Peyer's patch (tissue), 4 donors: Measurements from ENCODE around the gene PRR14L. TPM values are rescaled to one million over a fixed set of nuclear protein-coding genes. Genes with fewer than 3 reads are reported as not detected.

Source experiments
- DNase-seq, 3 donors: peaks; one replicate each; pipeline ENCODE4 v3.0.0-alpha.2; 2017 to 2019
- H3K27ac ChIP-seq, 4 donors: fragments of 200-600 bp; sonication (generic); one replicate each; pipeline ENCODE4 v1.5.1; 2016 to 2019
- H3K27me3 ChIP-seq, 2 donors: fragments of 200-600 bp; sonication (generic); one replicate each; pipeline ENCODE4 v1.5.1; 2019
- H3K36me3 ChIP-seq, 3 donors: fragments of 200-600 bp; sonication (generic); one replicate each; pipeline ENCODE4 v1.5.1; 2016 to 2019
- H3K4me1 ChIP-seq, 4 donors: fragments of 200-600 bp; sonication (generic); one replicate each; pipeline ENCODE4 v1.5.1; 2016 to 2019
- H3K4me3 ChIP-seq, 4 donors: fragments of 200-600 bp; sonication (generic); 1 replicate in 3 of 4; 2 replicates in 1 of 4; pipeline ENCODE4 v1.5.1; 2016 to 2019; ENCODE audit warnings: mild to moderate bottlenecking in 1 of 4
- H3K9me3 ChIP-seq, 4 donors: fragments of 200-600 bp; sonication (generic); one replicate each; pipeline ENCODE4 v1.5.1; 2016 to 2019; ENCODE audit warnings: mild to moderate bottlenecking in 1 of 4
- POLR2A ChIP-seq, 2 donors: fragments of 450-650 bp; IDR thresholded peaks; one replicate each; pipeline ENCODE4 v1.5.1; 2017; ENCODE audit warnings: antibody characterized with exemption in 2 of 2, mild to moderate bottlenecking in 2 of 2, moderate library complexity in 2 of 2
- total RNA-seq, 4 donors: library from RNA; depleted of rRNA; stranded (reverse); fragments of >200 nt; gene quantifications; one replicate each; pipeline ENCODE4 v1.1.0, GENCODE V29; 2016
- TF ChIP-seq, protein P1 (sequence below), 6 experiments: fragments of 450-650 bp in 4 of 6; fragments of 200-600 bp in 2 of 6; sonication (generic) in 1 of 6; IDR thresholded peaks; one replicate each; pipeline ENCODE4 v1.5.1; 2017 to 2019; ENCODE audit warnings: antibody characterized with exemption in 6 of 6, mild to moderate bottlenecking in 3 of 6, moderate library complexity in 1 of 6

Gene PRR14L
- total RNA-seq, 4 donors from 2014 or later = 51.7 to 71.0 (median 58.9) TPM

DNA sequence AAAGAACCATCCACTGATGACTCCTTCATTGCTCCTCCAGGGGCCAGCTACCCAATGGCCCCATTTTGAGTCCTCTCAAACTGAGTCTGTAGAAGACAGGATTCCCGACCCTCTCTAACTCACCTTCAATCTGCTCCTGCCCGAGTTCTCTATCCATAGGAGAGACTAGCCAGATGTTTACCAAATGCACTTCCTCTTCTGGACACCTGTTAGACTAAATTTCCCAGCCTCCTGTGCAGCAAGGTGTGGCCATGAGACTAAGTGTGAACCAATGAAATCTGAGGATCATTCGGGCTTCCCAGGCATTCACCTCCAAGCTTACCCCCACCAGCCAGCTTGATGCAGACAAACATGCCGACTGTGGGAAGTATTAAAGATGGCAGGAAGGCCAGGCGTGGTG lies 95.5 kb downstream of the PRR14L start:
- TF ChIP-seq, protein P1, sequence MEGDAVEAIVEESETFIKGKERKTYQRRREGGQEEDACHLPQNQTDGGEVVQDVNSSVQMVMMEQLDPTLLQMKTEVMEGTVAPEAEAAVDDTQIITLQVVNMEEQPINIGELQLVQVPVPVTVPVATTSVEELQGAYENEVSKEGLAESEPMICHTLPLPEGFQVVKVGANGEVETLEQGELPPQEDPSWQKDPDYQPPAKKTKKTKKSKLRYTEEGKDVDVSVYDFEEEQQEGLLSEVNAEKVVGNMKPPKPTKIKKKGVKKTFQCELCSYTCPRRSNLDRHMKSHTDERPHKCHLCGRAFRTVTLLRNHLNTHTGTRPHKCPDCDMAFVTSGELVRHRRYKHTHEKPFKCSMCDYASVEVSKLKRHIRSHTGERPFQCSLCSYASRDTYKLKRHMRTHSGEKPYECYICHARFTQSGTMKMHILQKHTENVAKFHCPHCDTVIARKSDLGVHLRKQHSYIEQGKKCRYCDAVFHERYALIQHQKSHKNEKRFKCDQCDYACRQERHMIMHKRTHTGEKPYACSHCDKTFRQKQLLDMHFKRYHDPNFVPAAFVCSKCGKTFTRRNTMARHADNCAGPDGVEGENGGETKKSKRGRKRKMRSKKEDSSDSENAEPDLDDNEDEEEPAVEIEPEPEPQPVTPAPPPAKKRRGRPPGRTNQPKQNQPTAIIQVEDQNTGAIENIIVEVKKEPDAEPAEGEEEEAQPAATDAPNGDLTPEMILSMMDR (IDR thresholded peaks at IDR 0.05) = no peak
- TF ChIP-seq POLR2A (IDR thresholded peaks at IDR 0.05) = no peak
- Histone ChIP-seq H3K27ac (no peak overlapping the region), H3K4me3 (no peak overlapping the region), H3K4me1 (no peaks in the 10 kb centered on the region), H3K27me3 (no peaks in the 10 kb centered on the region), H3K36me3 (peaks cover 0 to 6% (median 0%) of the 10 kb centered on the region in 3 donors), H3K9me3 (no peaks in the 10 kb centered on the region)
- no peak for DNase-seq

GRCh38 chr22:31653944-31654343 lies 96.0 kb downstream of the PRR14L start:
- TF ChIP-seq, protein P1 (IDR thresholded peaks at IDR 0.05) = no peak
- TF ChIP-seq POLR2A (IDR thresholded peaks at IDR 0.05) = no peak
- Histone ChIP-seq H3K36me3 (peaks cover 0 to 11% (median 0%) of the 10 kb centered on the region in 3 donors), H3K27me3 (no peaks in the 10 kb centered on the region), H3K4me1 (no peaks in the 10 kb centered on the region), H3K4me3 (no peak overlapping the region), H3K9me3 (no peaks in the 10 kb centered on the region), H3K27ac (no peak overlapping the region)
- DNase-seq = no peak

GRCh38 chr22:31652911-31653684 lies 96.8 kb downstream of the PRR14L start:
- Histone ChIP-seq H3K27me3 (no peaks in the 10 kb centered on the region), H3K9me3 (no peaks in the 10 kb centered on the region), H3K4me3 (no peak overlapping the region), H3K36me3 (peaks cover 0 to 18% (median 0%) of the 10 kb centered on the region in 3 donors), H3K27ac (no peak overlapping the region), H3K4me1 (no peaks in the 10 kb centered on the region)
- no peak for TF ChIP-seq POLR2A (IDR thresholded peaks at IDR 0.05)
- TF ChIP-seq, protein P1 (IDR thresholded peaks at IDR 0.05) = no peak
- DNase-seq = no peak

DNA sequence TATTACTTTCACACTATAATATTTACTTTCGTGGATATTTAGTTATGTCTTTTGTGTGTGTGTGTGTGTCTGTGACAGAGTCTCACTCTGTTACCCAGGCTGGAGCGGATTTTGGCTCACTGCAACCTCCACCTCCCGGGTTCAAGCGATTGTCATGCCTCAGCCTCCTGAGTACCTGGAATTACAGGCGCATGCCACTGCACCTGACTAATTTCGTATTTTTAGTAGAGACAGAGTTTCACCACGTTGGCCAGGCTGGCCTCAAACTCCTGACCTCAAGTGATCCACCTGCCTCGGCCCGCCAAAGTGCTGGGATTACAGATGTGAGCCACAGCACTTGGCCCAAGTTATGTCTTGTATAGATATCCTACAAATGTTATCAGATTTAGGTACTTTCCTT lies 97.8 kb downstream of the PRR14L start:
- Histone ChIP-seq H3K27me3 (no peaks in the 10 kb centered on the region), H3K9me3 (no peaks in the 10 kb centered on the region), H3K4me1 (no peaks in the 10 kb centered on the region), H3K4me3 (no peak overlapping the region), H3K27ac (no peak overlapping the region), H3K36me3 (peaks cover 0 to 28% (median 0%) of the 10 kb centered on the region in 3 donors)
- TF ChIP-seq, protein P1 (IDR thresholded peaks at IDR 0.05) = no peak
- no peak for TF ChIP-seq POLR2A (IDR thresholded peaks at IDR 0.05)
- no peak for DNase-seq

DNA sequence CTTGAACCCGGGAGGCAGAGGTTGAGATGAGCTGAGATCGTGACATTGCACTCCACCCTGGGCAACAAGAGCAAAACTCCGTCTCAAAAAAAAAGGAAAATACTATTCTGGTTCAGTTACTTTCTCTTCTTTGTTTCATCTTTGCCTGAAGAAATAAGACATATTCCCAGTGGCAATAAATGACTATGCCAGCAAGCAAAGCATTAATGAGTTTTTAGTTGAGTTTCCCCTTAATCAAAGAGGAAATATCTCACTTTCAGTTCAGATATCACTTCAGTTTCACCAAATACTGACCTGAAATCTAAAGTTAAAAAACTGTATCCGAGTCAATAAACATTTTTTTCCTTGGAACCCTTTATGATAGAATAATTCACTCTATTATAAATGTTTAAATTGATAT lies 98.3 kb downstream of the PRR14L start:
- no peaks in the 10 kb centered on the region for H3K9me3 ChIP-seq

GRCh38 chr22:31650391-31650790 lies 99.5 kb downstream of the PRR14L start:
- DNase-seq = no peak
- Histone ChIP-seq H3K27me3 (no peaks in the 10 kb centered on the region), H3K4me1 (no peaks in the 10 kb centered on the region), H3K36me3 (peaks cover 0 to 35% (median 0%) of the 10 kb centered on the region in 3 donors), H3K9me3 (no peaks in the 10 kb centered on the region), H3K4me3 (no peak overlapping the region), H3K27ac (no peak overlapping the region)
- TF ChIP-seq POLR2A (IDR thresholded peaks at IDR 0.05) = no peak
- TF ChIP-seq, protein P1 (IDR thresholded peaks at IDR 0.05) = no peak

More for the DNA sequence above, 98.3 kb downstream of the PRR14L start:
- H3K36me3 ChIP-seq = peaks cover 0 to 32% (median 0%) of the 10 kb centered on the region in 3 donors
- no peak overlapping the region for H3K27ac ChIP-seq
- no peak for DNase-seq
- no peaks in the 10 kb centered on the region for H3K27me3 ChIP-seq
- no peak for TF ChIP-seq POLR2A (IDR thresholded peaks at IDR 0.05)
- no peaks in the 10 kb centered on the region for H3K4me1 ChIP-seq
- H3K4me3 ChIP-seq = no peak overlapping the region
